NCI-H345 treated with DMSO at 0.1 percent for 48 hours (cell line): ENCODE data around the gene SYNDIG1.

Source experiments
- DNase-seq: peaks from one replicate; lab custom pipeline; 2025; ENCODE audit not compliant: unreplicated experiment; lab: John Stamatoyannopoulos, UW

SYNDIG1 gene

DNA sequence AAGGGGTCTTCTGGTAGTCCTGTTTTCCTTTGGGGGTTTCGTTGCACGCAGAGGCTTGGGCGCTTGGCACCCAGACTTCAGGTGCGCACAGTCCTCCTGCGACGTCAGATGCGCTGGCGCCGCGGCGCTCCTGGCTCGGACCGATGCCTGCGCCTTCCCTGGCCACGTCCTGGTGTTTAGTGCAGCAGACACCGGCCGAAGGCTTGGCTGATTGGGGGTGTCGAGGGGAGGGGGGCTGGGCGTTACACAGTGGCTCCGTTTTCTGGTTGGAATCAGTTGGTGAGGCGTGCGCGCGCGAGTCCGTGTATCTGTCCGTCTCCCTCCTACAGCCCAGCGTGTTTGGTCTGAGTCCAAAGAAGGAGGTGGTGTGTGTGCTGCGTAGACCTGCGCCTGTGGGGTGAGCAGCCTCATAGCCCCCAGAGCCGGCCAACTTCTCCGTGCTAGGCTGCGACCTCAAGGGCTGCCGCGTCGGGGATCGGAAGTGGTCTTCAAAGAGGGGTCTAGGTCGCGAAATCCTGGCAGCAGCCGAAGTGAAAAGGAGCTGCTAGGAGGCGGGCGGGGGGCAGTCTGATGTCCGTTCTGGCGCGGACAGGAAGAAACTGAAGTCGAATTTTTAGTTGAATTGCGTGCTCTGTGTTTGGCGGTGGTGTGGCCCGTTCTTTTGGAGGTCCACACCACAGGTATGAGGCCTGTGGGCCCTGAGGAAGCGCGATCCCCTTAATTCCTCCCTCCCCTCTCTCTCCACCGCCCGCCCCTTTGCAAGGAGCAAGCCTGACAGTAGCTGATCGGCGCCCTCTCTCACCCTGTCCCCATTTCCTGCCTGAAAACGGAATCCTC, 1.5 kb downstream of the SYNDIG1 start:
- peak; percentile 31 for DNase-seq

DNA sequence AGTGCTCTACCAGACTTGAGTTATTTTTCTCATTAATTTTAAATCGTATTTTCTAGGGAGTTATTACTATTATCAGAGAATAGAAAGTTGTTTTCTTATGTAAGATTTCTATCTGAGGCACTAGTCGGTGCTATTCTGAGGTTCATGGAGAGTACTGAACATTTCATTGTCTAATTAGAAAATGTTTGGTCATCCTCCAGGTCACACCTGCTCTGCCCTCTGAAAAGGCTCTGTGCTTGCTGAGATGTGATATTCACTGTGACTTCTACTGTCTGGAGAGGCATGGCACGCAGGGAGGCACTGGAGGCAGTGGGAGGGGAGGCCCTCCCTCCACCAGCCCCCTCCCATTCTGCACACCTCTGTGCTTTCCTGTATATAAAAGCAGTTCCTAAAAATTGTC, 3.0 kb downstream of the SYNDIG1 start:
- DNase-seq: no peak

DNA sequence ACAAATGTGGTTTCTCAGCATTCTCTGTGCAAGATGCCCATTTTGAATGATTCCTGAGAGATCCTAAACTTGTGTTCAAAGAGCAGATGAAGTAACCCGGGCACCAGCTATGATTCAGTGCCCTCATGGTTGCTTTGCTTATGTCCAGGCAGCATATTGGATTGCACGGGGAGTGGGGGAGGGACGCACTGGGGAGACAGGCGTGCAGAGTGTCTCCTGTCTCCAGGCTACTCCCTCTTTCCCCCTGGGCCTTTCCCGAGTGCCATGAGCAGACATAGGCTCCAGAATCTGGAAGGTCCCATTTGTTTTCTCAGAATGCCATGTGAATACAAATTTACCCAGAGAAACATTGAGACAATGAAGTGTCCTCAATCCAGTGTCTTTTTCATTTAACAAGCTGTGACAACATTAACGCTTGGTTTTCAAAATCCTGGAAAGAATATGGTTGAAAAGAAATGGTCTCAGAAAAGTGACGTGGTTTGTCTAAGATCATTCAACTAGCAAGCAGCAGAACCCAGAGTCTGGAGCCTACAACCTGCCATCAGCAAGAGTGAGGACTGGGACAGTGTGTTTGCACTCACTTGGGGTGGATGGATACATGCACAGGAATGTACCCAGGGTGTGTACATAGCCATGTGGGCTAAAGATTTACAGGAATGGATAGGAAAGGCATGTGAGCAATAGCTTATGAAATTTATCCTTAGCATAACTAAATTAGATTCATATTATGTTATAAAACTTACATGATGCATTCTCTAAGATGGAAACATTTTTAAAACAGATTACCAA, 4.2 kb downstream of the SYNDIG1 start:
- no peak for DNase-seq

DNA sequence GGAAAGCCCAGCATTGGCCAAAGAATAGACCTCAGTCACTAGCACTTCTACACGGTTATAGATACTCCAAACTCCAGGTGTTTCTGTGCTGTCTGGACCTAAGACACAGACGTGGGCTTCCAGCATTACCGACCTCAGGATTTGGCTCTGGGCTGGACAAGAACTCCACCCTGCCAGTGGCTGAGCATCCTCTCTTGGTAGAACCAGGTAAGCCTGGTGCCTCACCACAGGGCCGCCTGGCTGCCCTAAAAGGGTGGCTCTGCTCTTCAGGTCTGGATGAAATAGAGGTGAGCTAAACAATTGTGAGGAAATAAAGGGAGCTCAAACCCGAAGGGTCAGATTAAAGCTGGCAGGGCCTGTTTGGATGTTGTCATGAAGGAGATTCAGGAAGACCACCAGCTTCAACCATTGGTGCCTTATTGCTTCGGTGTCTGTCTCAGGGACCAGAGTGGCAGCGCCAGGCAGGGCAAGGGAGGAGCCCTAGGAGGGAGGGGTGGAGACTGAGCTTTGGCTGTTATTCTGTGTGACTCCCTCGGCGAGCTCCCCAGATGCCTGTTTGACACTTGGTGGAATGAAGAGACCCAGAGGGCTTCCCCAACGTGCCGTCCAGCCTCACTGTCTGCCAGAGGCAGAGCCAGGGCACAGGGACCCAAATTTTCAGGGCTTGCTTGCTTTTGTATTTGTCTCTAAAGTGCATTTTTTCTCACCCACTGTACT, 8.6 kb downstream of the SYNDIG1 start:
- DNase-seq: no peak

DNA sequence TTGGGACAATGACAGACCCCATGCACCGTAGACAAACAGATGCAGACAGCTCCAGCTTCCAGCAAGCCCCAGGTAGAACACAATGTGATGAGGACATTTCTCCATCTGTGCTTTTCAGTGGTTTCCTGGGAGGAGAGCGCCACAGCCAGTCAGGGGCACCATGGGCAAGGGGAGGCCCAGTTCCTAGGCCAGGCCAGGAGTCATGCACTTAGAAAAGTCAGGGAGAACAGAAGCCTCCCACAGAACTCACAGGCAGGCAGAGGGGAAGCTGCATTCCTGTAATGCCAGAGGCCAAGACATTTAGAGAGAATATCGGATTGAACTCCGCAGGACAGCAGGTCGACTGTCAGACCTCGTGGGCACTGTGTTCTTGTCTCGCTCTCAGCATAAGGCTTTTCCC, 9.2 kb downstream of the SYNDIG1 start:
- no peak for DNase-seq

DNA sequence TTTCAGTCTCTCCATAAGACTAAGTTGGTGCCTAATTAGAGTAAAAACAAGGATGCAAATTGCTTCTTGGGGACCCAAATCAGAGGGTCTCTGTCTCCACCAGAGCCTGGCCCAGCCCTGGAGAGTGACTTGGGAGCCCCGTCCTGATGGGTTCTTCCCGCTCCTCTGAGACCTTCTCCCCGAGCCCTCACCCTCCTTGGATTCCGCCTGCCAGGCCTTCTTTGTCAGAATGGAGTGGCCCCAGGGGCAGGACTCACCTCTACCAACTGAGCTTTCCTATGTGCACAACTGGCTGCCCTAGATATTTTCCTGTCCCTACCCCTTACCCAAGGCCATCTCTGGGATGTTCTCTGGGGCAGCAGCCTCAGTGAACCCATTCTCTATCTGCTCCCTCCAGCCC, 9.7 kb downstream of the SYNDIG1 start:
- DNase-seq: no peak

DNA sequence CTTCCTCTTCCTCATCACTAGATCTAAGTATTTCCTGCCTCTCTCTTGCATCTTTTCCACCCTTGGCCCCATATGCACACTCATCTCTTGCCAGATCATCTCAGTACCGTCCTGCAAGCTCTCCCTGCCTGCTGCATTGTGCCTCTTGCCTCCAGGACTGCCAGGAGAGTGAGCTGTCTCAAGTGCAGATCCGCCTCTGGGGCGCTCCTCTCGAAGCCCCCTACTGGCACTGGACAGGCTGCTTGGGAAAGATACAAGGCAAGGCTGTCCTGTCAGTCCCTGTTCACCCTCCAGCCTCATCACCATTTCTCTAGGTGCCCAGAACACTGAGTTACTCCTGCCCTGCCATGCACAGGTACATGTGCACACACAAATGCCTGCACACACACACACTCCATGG, 10.2 kb downstream of the SYNDIG1 start:
- no peak for DNase-seq

DNA sequence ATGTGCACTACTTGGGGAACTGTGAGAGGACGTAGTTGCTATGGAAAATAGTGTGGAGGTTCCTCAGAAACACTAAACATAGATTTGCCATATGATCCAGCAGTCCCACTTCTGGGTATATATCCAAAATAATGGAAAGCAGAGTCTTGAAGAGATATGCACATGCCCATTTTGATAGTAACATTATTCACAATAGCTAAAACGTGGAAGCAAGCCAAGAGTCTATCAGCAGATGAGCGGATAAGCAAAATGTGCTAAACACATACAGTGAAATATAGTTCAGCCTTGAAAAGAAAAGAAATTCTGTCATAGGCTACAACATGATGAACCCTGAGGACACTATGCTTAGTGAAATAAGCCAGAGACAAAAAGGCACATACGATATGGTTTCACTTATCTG, 11.1 kb downstream of the SYNDIG1 start:
- no peak for DNase-seq

DNA sequence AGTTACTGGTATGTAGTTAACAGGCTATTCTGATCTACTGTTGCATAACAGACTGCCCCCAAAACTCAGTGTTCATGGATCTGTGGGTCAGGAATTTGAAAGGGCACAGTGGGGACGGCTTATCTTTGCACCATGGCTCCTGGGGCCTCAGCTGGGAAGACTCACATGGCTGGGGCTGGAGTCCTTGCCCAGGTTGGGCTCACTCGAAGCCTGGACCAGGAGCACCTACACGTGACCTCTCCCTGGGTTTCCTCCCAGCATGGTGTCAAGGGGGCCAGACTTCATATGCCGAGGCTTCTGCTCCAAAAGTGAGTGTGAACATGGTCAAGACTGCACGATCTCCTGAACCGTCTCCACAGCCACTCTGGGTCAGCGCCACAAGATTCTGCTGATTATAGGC, 11.7 kb downstream of the SYNDIG1 start:
- DNase-seq: no peak

DNA sequence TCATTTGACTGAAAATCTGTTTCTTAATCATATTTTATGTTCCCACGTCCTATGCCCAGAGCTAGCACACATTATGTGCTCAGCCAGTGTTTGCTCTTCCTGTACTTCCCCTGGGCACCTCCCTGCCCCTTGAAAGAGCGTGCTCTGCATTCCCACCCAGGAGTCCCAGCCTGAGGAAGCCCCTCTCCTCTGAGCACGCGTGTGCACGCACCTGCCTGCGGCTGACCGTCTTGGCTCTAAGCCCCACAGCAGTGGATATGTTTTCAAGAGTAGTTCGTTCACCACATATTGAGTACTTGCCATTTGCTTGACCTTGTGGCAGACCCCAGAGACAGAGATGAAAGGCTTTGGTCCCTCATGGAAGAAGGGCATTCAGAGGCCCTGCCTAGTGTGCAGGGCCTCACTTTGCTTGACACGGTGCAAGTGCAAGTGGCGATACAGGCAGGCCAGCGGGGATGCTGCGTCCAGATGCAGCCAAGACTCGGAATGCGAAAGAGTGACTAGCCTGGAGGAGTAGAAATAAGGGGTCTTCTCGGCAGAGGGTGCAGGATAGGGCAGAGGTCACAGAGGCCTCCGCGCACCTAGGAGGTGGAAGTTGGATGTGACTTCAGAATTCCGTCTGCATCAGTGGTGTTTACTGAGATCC, 14.1 kb downstream of the SYNDIG1 start:
- DNase-seq: no peak

DNA sequence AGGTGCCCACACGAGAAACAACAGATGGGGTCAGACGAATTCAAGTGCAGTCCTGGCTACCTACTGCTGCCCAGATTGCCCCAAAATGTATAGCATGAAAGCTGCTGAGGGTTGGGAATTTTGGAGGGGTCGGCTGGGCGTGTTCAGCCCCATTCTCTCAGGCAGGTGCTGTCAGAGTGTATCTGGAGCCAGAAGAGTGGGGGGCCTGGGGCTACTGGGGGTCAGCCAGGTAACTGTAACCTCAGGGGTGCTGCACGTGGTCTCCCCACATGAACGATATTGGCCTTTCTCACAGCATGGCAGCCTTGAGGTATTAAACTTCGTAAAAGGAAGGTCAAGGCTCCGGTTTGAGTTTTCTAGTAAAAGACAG, 14.6 kb downstream of the SYNDIG1 start:
- DNase-seq: no peak

DNA sequence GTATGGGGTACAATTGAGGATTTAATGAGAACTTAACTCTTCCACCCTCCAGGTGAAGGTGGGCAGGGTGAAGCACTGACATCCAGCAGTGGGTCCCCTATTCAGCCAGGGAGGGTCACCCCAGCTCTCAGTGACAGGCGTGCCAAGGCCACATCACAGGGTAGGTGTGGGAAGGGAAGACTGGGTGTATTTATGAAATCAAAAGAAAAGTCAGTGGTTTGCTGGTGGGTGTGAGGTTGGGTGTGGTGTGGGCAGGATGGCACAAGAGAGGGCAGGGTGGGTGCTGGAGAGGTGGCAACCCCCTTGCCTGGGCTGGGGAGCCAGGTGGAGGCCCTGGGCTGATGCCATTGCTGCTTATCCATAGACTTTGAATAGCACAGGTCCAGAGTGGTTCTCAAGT, 16.6 kb downstream of the SYNDIG1 start:
- DNase-seq: no peak

DNA sequence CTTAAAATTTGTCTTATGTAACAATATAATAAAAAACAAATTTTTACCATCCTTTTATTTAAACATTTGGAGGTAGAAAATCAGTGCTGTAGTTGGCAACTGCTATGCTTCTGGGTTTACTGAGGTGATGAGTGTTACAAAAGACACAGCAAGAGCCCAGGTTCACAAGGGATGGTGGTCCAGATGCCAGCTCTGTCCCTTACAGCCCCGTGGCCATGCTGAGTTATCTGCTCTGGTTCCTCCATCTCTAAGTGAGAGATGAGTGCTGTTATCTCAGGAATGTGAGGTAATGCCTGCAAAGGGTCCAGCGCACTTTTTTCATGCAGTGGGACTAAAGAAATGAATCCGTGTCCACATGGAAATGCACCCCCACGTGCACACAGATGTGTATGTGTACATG, 17.8 kb downstream of the SYNDIG1 start:
- DNase-seq: no peak

DNA sequence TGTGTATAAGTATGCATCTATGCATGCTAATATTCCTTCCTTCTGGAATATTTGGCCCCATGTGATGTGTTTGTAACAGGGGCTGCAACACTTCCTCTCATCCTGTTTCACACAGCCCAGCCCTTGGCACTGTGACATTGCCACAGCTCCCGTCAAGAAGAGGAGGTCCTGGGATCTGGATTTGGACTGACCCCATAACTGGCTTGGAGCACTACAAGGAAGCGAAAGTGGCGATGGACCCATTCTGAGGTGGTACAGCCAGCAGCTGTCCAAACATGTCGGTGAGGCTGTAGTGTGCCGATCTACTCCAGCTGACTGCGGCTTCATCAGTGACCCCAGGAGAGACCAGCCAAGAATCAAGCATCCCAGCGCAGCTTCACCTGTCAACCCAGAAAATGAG, 18.2 kb downstream of the SYNDIG1 start:
- no peak for DNase-seq

DNA sequence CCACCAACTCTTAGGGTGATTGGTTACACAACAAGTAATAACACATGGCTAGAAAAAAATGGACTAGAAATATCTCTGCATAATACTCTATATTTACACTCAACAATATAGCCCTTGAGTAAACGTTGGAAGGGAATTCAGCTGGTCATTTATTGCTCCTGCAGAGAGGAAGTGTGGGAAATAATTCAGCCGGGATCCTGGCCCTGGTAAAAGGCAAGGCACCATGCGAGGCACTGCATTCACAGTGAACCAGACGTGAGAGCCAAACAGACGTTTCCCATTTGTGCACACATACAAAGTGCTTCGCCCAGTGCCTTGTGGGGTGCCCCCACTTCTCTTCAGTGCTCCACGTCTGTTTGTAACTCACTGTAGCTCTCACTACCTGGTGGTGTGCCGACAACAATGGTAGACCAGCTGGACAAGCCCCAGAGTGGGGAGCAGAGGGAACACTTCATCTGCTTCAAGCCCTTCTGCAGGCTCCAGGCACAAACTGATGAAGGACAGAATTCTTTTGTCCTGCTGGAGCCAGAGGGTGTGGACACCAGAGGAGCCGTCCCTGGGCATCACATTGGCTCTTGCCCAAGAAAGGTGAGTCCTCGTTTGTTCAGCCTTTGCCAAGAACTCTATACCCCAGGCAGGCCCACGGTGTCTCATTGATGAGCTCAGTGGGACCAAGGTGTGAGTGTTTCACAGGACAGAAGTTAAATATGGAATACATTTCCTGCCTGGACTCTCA, 18.8 kb downstream of the SYNDIG1 start:
- peak; percentile 57 for DNase-seq

DNA sequence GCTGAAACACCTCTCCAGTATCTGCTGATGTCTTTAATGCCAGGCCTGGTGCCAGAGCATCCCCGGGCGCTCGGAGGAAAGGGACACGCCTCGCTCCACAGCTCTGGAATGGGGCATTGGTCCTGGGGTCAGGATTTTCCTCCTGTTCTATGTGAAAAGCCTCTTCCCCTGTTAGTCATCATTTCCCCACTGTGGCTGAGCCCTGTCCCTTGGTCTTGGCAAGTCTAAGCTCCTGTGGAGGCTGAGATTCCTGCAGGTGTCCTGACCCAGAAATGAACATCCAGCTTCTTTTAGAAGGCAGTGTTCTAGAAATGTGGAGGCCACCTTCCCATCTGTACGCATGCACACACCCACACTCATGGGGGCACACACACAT, 19.4 kb downstream of the SYNDIG1 start:
- no peak for DNase-seq

DNA sequence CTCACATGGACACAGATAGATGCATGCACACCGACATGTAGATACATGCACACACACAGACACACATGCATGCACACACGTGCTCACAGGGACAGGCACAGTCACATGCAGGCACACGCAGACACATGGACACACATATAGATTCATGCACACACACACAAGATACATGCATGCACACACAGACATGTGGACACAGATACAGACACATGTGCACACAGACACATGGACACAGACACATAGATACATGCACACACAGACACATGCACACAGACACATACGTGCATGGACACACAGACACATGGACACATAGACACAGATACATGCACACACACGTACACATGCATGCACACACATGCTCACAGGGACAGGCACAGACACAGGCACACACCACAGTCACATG, 19.8 kb downstream of the SYNDIG1 start:
- no peak for DNase-seq

DNA sequence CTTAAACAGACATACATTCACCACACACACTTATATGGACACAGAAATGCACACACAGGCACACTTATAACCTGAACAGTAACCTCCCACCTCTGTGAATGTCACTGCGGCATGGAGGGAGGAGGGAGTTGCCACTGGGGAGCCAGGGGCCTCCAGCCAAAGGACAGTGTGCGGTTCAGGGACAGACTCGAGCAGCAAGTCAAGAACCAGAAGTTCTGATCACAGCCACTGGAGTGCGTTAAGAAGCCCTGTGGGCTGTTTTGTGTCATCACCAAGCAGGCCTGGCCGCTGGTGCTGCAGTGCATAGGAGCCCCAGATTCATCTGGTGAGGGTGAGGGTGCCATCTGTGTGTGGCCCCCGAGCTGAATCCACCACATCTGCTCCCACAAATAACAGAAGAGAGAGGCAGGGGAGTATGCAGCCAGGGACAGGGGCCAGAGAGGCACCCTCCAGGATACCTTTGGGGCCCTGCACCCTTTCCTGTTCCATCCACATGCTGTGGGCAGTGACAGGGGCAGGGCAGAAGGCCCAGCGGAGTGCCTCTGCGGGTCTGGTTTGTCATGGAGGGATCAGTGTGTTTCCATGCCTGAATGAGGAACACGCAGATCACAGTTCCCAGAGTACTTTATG, 20.3 kb downstream of the SYNDIG1 start:
- DNase-seq: no peak

DNA sequence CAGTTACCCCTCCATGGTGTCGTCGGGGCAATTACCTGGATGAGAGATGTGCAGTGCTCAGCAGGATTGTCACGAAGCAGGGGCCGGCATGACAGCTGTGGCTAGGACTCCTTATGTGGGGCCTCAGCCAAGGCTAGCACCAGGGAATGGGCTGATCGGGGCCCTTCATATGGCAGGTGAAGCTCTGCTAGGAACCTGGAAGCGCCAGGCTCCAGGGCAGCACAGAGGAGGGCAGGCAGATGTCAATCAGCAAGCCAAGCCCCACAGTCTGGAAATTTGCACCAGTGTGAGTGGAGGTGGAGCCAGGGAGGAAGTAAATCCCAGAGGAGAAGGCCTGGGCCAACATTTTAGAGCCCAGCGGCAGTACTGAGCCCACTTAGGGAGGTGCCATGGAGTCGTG, 21.2 kb downstream of the SYNDIG1 start:
- DNase-seq: no peak

DNA sequence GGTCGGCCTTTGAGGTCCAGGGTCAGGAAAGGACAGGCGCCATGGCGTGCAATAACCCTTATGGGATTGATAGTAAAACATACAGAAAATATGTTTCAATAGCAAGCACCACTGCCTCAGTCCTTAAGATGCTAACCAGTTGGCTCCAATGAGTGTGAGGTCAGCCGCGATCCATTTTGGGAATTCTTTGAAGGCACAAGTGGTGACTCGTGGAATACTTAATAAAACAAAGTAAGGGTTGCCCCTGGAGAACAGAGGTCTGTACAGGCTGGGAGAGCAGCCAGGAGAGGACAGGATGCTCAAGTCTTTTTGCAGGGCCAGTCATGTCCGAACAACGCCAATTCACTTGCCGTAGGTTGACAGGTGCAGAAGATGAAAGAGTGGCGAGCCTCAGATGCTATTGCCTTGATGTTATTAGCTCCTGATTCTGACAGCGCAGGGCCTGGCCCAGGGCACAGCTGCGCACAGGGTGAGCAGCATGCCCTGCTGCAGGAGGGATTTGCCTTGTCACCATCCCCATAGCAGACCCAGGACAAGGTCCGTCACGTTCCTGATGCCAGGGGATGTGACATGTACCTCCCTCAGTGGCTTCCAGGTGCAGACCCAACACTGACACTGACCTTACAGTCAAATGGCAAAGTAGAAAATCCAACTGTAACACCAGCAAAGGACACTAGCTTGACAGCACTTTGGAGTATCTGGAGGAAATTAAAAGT, 21.8 kb downstream of the SYNDIG1 start:
- DNase-seq: no peak
